ENCODE measurements around the gene CCDC38.

Gene CCDC38

DNA sequence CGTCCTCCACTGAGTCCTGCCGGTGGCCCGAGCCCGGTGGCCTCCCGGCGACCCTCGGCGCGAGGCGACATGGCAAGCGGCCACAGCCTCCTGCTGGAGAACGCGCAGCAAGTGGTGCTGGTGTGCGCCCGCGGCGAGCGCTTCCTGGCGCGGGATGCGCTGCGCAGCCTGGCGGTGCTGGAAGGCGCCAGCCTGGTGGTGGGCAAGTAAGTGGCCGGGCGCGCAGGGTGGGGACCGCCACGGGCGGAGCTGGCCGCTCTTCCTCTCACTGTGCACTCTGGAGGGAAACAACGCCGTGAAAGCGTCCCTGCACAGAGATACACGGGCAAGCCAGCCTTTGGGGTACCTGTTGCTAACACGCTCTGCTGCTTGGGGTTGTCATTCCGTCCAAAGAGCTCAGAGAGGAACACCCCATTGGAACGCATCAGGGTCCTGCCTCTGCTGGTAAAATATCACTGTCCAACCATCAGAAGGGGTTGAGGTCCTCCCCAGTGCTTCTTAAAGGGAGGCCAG, 972 bp upstream of the CCDC38 start, which contains the start of gene AMDHD1:
AMDHD1 (plus strand) TSS at position 2 of the 513 bp plus-strand sequence; CDS start at position 70, 68 bp downstream.
- H3K27me3 ChIP-seq, result no peaks in the 10 kb centered on the region
- peak within 1 kb of the TSS; percentile 89 for H3K27ac ChIP-seq
- TF ChIP-seq Cebpa-rat (IDR thresholded peaks at IDR 0.05), result no peak
- peak within 1 kb of the TSS; percentile 76 for H3K4me3 ChIP-seq
- no peaks in the 10 kb centered on the region for H3K36me3 ChIP-seq
- H3K4me2 ChIP-seq, result peak within 1 kb of the TSS; percentile 93
- no peaks in the 10 kb centered on the region for H3K9me3 ChIP-seq
- peaks cover 8% of the 10 kb centered on the region; the same call in 1 of the 2 replicates for H3K4me1 ChIP-seq
- peak within 1 kb of the TSS; percentile 86 for H3K9ac ChIP-seq
- no peaks in the 10 kb centered on the region for H4K20me1 ChIP-seq

DNA sequence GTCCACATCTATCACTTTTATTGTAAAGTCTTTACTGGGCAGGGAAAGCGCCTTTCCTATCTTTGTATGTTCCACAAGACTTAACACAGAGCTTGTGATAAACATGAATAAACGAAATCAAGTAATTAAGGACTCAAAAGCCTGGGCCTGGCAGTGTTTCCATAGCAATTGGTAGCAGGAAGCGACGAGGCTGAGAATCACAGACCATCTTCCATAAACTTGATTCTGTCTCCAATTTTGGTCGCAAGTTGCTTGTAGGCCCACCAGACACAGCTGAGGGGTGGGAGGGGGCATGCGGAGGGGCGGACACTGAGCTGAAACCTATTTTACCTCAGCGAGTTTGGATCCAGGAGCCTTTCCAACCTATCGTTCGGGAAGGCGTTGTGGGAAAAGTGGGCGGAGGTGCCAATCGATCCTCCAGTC, 302 bp downstream of the CCDC38 start:
- Histone ChIP-seq H3K36me3 (no peaks in the 10 kb centered on the region), H3K9ac (peak overlapping the region; percentile 86), H4K20me1 (no peaks in the 10 kb centered on the region), H3K4me1 (peaks cover 8% of the 10 kb centered on the region; the same call in 1 of the 2 replicates), H3K27ac (peak overlapping the region; percentile 89), H3K4me2 (peak overlapping the region; percentile 93), H3K27me3 (no peaks in the 10 kb centered on the region), H3K9me3 (no peaks in the 10 kb centered on the region), H3K4me3 (peak overlapping the region; percentile 76)
- TF ChIP-seq Cebpa-rat (IDR thresholded peaks at IDR 0.05), result no peak

DNA sequence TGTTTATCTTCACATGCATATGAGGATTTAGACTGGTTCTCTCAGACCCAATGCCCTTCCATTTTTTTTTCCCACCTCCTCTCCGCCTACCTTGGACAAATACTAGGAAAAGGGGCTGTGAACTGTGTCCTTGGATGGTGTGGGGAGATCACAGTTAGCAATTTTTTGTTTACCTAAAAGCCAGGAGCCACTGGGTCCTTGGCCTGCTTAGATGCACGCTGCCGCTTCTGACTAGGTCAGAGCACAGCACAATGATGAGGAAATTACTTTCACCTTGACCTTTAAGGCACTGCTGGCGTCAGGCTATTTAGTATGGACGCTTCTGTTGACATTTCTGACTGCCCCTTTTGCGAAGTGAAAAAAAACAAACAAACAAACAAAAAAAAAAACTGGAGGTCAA, 1.9 kb downstream of the CCDC38 start:
- H3K4me1 ChIP-seq, result peaks cover 8% of the 10 kb centered on the region; the same call in 1 of the 2 replicates
- H3K27ac ChIP-seq, result no peak overlapping the region
- no peak for TF ChIP-seq Cebpa-rat (IDR thresholded peaks at IDR 0.05)
- H3K27me3 ChIP-seq, result no peaks in the 10 kb centered on the region
- no peaks in the 10 kb centered on the region for H4K20me1 ChIP-seq
- H3K4me3 ChIP-seq, result no peak overlapping the region
- no peaks in the 10 kb centered on the region for H3K9me3 ChIP-seq
- no peak overlapping the region for H3K4me2 ChIP-seq
- H3K36me3 ChIP-seq, result no peaks in the 10 kb centered on the region
- no peak overlapping the region for H3K9ac ChIP-seq

DNA sequence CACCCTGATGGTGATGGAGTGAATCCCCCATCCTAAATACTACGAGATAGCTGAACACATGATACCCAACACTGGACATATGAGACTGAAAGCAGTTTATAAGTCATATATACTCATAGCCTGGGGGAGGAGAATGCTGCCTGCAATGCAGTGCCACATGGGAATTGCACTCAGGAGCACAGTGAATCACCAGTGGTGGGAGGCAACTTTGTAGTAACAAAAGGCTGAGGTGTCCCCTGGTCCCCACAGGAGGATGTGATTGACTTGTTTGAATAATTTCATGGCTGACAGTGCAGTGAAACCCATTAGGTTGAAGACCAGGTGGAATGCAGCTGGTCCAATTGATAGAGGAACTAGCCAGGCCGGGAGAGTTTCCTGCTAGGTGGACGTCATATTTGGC, 20.2 kb downstream of the CCDC38 start:
- Histone ChIP-seq H3K27me3 (no peaks in the 10 kb centered on the region), H3K4me1 (no peaks in the 10 kb centered on the region), H3K4me3 (no peak overlapping the region), H3K27ac (no peak overlapping the region), H3K4me2 (no peak overlapping the region), H3K9ac (no peak overlapping the region), H3K36me3 (no peaks in the 10 kb centered on the region), H4K20me1 (no peaks in the 10 kb centered on the region), H3K9me3 (peaks cover 14% of the 10 kb centered on the region; the same call in 1 of the 2 replicates)
- TF ChIP-seq Cebpa-rat (IDR thresholded peaks at IDR 0.05), result no peak

DNA sequence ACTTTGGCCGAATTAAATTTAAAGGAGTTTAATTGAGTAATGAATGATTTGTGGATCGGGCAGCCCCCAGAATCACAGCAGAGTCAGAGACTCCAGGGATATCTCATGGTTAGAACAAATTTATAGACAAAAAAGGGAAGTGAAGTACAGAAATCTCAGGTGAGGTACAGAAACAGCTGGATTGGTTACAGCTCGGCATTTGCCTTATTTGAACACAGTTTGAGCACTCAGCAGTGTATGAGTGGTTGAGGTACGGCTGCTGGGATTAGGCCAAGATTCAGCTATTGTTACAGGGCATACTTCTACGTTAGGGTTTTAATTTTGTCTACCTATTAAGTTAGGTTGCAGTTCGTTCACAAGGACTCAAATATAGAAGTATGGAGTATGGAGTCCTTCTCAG, 23.3 kb downstream of the CCDC38 start:
- H3K9ac ChIP-seq, result no peak overlapping the region
- no peak for TF ChIP-seq Cebpa-rat (IDR thresholded peaks at IDR 0.05)

DNA sequence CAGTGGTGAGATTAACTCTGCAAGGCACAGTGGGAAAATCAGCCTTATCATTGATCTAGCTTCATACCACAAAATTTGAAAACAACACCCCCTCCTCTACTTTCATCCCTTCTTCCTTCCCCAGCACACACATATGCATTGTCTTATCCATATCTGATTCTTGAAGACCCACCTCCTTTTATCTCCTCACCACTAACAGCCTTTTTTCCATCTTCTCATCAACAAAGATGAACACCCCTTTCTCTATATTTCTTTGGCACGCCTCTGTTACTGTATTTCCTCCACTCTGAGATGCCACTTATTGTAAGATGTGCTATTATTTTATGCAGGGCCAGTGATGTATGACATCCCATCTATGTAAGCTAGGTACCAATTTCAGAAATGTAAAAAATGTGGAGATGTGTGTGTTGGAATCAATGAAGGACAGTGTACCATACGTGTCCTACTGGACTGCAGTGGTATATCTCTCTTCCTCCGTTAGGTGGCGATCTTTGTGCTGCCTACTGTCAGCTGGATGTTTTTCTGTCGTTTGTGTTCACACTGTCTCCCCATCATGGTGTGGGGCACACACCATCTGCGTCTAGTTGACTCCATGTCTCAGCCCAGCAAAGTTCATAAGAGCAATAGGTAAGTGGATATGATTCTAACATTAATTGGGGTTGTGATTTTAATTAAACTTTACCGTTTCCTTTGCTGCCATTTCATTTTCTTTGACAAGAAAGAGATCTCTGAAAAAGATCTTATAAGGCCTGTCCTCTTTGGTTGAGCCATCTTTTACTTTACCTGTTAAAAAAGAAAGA, 24.0 kb downstream of the CCDC38 start:
- no peak overlapping the region for H3K9ac ChIP-seq
- H4K20me1 ChIP-seq, result no peaks in the 10 kb centered on the region
- H3K4me3 ChIP-seq, result no peak overlapping the region
- peaks cover 14% of the 10 kb centered on the region; the same call in 1 of the 2 replicates for H3K9me3 ChIP-seq
- H3K4me2 ChIP-seq, result no peak overlapping the region
- H3K27me3 ChIP-seq, result no peaks in the 10 kb centered on the region
- no peaks in the 10 kb centered on the region for H3K36me3 ChIP-seq
- H3K27ac ChIP-seq, result no peak overlapping the region
- no peak for TF ChIP-seq Cebpa-rat (IDR thresholded peaks at IDR 0.05)
- peaks cover 6% of the 10 kb centered on the region for H3K4me1 ChIP-seq

More for the DNA sequence above, 23.3 kb downstream of the CCDC38 start:
- Histone ChIP-seq H3K4me2 (no peak overlapping the region), H3K27me3 (no peaks in the 10 kb centered on the region), H3K4me3 (no peak overlapping the region), H3K9me3 (peaks cover 14% of the 10 kb centered on the region; the same call in 1 of the 2 replicates), H3K27ac (no peak overlapping the region), H3K36me3 (no peaks in the 10 kb centered on the region), H3K4me1 (peaks cover 6% of the 10 kb centered on the region), H4K20me1 (no peaks in the 10 kb centered on the region)

DNA sequence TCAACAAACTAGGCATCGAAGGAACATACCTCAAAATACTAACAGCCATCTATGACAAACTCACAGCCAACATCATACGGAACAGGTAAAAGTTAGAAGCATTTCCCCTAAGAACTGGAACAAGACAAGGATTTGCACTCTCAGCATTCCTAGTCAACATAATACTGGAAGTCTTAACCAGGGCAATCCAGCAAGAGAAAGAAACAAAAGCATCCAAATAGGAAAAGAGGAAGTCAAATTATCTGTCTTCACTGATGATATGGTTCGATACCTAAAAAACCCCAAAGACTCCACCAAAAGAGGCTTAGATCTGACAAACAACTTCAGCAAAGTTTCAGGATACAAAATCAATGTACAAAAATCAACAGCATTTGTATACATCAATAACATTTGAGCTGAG, 32.5 kb downstream of the CCDC38 start:
- no peak overlapping the region for H3K4me2 ChIP-seq
- H4K20me1 ChIP-seq, result no peaks in the 10 kb centered on the region
- H3K4me1 ChIP-seq, result no peaks in the 10 kb centered on the region
- H3K27ac ChIP-seq, result no peak overlapping the region
- H3K36me3 ChIP-seq, result no peaks in the 10 kb centered on the region
- TF ChIP-seq Cebpa-rat (IDR thresholded peaks at IDR 0.05), result no peak
- no peak overlapping the region for H3K9ac ChIP-seq
- no peak overlapping the region for H3K4me3 ChIP-seq
- no peaks in the 10 kb centered on the region for H3K9me3 ChIP-seq
- H3K27me3 ChIP-seq, result no peaks in the 10 kb centered on the region

DNA sequence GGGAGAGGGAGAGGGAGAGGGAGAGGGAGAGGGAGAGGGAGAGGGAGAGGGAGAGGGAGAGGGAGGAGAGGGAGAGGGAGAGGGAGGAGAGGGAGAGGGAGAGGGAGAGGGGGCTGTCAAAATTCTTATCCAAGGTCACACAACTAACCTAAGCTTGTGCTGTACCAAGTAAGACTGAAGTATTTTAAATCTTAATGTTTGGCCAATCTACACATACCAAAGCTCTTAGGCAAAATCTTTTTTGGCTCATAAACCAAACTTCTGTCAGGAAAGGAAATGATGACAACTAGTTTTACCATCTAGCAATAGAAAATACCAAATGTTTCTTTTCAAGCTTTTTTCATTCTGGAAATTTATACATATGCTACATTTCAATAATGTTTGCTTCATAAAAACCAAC, 33.8 kb downstream of the CCDC38 start:
- H3K27me3 ChIP-seq, result no peaks in the 10 kb centered on the region
- H3K4me1 ChIP-seq, result no peaks in the 10 kb centered on the region

DNA sequence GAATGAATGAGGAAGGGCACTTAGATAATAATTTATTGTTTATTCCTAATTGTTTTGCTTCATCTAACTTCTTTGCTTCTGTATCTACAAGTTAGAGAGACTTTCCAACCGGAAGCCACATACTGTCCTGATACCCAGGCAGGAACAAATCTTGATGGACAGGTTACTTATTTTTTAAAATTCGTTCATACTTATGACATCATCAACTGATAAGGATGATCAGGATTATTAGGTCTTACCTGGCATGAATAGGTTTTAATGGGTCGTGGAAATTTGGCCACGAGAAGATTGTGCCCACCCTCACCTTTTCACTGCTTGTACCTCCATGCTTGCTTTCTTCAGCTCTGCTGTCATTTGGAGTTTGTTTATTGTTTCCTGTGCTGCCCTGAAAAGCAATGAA, 44.3 kb downstream of the CCDC38 start:
- no peak for TF ChIP-seq Cebpa-rat (IDR thresholded peaks at IDR 0.05)
- Histone ChIP-seq H3K4me1 (no peaks in the 10 kb centered on the region), H3K27ac (no peak overlapping the region), H3K9ac (no peak overlapping the region), H3K4me3 (no peak overlapping the region), H4K20me1 (no peaks in the 10 kb centered on the region), H3K4me2 (no peak overlapping the region), H3K9me3 (peaks cover 8% of the 10 kb centered on the region), H3K36me3 (no peaks in the 10 kb centered on the region), H3K27me3 (no peaks in the 10 kb centered on the region)

More for the DNA sequence above, 33.8 kb downstream of the CCDC38 start:
- Histone ChIP-seq H3K27ac (no peak overlapping the region), H3K9me3 (no peaks in the 10 kb centered on the region), H3K9ac (no peak overlapping the region), H3K4me3 (no peak overlapping the region), H4K20me1 (no peaks in the 10 kb centered on the region), H3K4me2 (no peak overlapping the region), H3K36me3 (no peaks in the 10 kb centered on the region)
- TF ChIP-seq Cebpa-rat (IDR thresholded peaks at IDR 0.05), result no peak

DNA sequence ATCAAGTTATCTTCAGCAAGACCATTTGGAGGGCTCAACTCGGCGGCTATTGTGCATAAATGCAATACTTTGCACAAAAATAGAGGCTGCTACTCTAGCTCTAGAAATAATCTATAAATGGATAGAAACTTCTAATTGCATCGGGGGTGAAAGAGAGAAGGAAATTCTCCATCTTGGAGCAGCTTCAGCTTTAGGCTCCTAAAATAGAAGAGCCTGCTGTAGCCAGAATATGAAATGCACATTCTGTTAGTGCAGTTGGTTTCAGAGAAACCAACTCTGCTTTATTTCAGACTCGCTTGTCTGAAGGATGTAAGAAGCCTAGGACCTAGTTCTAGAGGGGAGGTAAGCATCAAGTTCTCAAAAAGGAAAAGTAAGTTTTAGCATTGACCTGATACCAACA, 45.6 kb downstream of the CCDC38 start:
- Histone ChIP-seq H3K4me2 (no peak overlapping the region), H4K20me1 (no peaks in the 10 kb centered on the region), H3K4me1 (no peaks in the 10 kb centered on the region), H3K4me3 (no peak overlapping the region), H3K9ac (no peak overlapping the region), H3K27me3 (no peaks in the 10 kb centered on the region), H3K27ac (no peak overlapping the region), H3K9me3 (peaks cover 3% of the 10 kb centered on the region; the same call in 1 of the 2 replicates), H3K36me3 (no peaks in the 10 kb centered on the region)
- no peak for TF ChIP-seq Cebpa-rat (IDR thresholded peaks at IDR 0.05)

All from BLaER1 (cell line).